ENCODE measurements around the gene CXorf65.
A peak's percentile ranks its signal among the peaks of the same experiment; 100 is the strongest.

CXorf65 gene

DNA sequence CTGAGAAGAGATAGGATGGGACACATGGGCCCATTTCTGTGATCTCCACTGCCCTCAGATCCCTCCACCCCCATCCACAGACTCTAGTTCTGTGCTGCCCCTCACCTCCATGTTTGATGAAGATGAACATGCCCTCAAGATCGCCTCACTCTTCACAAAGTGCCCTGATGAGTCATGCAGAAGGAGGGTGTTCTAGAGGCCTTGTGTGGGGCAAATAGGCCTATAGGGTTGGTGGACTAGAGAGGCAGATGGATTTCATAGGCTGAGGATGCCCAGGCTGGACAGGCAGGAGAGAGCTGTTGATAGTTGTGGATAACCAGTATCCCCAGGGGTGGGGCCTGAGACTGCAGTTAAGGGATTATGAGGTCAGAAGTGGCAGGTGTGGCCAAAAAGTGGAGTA, at the start of gene CXorf65:
Gene CXorf65, minus strand, starts transcription at position 314 of the 400 bp plus-strand sequence. Its CDS starts 184 bp downstream, at position 130.
- no peak for DNase-seq (ENCODE audit: low read depth)

DNA sequence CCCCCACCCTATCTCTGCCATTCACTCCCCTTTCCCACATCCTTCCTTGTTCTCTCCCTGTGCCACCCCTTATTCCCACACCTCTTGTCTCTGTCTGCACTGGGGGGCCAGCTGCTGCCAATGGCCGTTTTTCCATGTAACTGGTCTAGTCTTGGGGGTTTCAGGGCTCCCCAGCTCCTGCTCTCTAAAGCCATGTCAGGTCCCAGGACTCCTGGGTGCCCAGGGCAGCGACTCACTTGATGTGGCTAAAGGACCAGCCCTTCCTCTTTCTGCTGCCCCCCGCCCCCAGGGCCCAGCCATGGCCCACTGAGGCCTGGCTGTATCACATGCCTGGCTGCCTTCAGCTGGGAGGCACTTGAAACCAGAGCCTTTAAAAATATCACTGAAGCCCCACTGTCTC, 48.1 kb upstream of the CXorf65 start:
- no peak for DNase-seq (ENCODE audit: low read depth)

DNA sequence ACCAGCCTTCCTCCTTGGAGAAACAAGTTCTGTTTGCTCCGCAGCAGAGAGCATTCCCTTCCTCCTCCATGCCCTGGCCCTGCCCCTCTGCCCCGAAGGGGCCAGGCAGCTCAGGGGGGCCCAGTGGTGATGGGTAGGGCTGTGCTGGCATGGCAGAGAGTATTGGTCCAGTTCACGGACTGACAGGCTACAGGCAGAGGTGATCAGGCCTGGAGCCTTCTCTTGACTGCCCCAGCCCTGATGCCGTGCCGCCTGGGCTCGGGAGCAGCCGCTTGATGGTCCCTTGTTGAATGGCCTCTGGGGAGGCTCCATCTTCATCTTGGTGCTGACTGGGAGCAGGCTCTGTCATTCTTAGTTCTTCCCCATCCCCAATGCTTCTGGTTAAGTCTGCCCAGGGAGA, 47.7 kb upstream of the CXorf65 start:
- no peak for DNase-seq (ENCODE audit: low read depth)

DNA sequence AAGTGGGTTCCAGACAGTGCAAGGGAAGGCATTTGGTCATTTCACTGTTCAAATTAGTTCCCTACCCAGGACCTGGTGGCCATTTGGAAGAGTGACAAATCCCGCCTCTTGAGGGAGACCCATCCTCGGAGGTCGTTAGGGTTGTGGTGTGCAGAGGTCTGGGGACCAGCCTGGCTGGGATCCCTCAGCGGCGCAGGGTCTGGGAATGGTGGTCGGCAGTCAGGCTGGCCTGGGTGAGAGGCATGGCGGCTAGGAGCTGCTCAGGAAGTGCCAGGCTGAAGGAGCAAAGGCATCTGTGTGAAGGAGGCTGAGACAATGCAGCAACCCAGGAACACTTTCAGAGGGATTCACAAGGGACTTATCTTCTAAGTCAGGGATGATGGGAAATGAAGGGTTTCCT, 44.8 kb upstream of the CXorf65 start:
- DNase-seq (ENCODE audit: low read depth) = no peak

DNA sequence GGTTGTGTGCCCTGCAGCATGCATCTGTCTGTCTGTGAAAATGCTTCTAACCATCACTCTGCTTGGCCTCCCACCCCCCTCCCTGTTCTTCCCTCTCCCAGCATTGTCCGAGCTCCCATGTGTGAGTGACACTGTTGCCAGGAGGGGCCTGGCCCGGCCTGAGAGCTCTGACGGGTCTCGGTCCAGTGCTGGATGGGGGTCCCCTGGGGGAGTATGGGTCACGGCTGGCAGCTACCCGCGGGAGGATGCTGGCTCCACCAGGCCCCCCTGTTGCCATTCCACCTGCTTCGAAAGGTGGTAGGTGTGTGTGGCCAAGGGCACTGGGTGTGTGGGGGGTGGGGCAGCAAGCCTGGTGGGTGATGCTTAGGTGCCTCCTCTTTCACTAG, 41.7 kb upstream of the CXorf65 start:
- no peak for DNase-seq (ENCODE audit: low read depth)

DNA sequence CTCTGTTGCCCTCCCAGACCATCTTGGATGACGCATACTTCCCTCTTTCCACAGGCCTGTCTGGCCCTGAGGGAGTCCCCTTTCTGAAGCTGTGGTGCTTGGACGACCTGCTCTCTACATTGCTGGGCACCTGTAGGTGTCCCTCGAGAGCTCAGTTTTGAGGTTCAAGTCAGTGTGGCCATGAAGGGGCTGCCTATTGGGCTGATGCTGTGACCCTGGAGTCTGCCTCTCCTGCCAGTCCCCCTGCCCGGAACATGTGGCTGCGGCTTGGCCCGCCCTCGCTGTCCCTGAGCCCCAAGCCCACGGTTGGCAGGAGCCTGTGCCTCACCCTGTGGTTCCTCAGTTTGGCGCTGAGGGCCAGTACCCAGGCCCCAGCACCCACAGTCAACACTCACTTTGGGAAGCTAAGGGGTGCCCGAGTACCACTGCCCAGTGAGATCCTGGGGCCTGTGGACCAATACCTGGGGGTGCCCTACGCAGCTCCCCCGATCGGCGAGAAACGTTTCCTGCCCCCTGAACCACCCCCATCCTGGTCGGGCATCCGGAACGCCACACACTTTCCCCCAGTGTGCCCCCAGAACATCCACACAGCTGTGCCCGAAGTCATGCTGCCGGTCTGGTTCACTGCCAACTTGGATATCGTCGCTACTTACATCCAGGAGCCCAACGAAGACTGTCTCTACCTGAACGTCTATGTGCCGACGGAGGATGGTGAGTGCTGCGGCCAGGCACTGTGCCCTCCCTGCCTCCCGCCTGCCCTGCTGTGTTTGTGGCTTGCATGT, 41.1 kb upstream of the CXorf65 start:
- DNase-seq (ENCODE audit: low read depth) = no peak

DNA sequence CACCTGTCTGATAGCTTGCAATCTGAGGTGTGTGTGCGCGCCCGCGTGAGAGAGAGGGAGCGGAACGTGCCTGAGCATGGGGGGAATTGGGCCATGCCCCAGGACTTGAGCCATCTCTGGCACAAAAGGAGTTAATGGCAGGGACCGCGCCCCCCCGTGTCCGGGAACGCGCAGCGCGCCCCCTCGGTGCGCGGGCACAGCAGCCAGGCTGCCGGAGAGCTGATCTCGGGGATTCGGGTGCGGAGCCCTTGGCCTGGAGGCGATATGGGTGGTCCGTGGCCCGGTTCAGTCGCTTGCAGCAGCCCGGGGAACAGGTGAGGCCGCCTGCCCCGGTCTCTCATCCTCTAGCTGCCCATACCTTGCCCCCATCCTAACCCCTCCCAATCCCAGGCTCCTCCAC, 38.1 kb upstream of the CXorf65 start, which contains the start of gene NLGN3:
Gene NLGN3, plus strand, starts transcription at position 191 of the 400 bp plus-strand sequence. CDS start 2,909 bp downstream, outside the sequence.
- DNase-seq (ENCODE audit: low read depth) = no peak

DNA sequence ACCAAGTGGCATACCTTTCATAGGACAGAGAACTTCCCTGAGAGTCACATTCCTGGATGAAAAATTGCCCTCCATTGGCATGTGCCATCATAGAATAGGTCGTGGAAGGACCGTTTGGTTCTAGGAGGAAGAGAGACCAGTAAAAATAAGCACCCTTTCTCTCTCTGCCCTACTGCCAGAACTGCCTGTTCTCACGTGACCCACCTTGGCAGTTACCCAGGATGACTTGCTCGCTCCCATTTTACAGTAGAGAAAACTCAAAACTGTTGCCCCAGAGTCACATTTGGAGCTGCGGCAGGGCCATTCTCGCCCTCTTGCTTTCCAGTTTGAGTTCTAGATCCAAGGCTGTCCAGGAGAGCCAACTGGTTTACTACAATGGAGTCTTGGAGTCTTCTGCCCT, 37.0 kb upstream of the CXorf65 start:
- DNase-seq (ENCODE audit: low read depth) = no peak

DNA sequence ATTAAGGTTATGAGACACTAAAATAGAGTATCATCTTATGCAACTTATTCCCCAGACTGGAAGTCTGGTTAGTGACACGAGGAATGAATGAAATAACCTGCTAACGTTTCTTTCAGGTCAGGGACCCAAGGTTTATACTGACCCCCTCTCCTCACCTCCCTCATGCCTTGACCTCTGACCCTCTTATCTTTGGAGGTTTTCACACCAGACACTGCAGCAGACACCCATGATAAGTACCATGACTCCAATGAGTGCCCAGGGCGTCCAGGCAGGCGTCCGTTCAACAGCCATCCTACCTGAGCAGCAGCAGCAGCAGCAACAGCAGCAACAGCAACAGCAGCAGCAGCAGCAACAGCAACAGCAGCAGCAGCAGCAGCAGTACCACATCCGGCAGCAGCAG, 33.9 kb upstream of the CXorf65 start:
- DNase-seq (ENCODE audit: low read depth) = no peak

DNA sequence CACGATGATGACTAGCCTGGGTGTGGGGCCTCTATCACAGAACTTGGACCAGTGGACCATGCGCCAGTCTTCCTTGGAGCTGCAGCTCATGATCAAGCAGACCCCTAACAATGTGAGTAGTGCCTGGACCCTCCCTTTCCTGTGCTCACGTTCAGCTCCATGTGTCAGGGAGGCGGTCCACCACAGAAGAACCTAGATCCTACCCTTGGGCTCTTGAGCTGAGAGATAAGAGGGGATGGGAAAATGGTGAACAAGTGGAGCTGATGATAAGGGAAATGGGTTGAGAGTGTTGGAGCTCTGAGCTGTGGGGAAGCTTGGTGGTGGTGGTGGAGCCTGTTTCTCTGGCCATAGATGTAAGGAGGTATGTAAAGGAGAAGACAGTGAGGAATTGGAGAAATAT, 25.0 kb upstream of the CXorf65 start:
- DNase-seq (ENCODE audit: low read depth) = no peak

DNA sequence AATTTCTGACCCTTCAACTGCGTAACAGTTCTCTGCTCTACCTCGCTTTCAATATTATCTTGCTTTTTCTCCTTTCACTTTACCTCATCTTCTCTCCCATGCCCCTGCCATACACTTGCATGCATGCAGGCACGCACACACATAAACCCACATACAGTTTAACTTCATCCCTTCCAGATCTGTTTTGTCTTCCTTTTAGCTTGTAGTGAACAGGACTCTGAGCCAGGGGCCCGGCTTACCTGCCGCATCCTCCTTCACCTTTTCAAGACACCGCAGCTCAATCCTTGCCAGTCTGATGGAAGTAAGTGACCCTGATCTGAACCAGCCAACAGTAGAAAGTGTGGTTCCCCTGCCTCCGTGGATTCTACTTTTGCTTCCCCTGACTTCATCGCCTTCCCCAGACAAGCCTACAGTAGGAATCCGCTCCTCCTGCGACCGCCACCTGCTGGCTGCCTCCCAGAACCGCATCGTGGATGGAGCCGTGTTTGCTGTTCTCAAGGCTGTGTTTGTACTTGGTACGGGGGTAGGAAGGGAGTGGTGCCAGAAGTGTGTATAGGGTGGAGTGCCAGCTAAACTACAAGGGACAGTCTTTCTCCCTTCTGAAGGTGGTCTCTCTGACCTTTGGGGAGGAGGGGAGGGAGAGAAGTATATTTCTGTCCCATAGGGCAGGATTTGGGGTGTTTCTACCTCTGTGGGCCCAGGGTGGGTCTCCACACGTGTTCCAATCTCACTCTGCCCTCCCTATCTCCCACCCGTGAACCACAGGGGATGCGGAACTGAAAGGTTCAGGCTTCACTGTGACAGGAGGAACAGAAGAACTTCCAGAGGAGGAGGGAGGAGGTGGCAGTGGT, 22.6 kb upstream of the CXorf65 start:
- DNase-seq (ENCODE audit: low read depth) = peak; percentile 60

DNA sequence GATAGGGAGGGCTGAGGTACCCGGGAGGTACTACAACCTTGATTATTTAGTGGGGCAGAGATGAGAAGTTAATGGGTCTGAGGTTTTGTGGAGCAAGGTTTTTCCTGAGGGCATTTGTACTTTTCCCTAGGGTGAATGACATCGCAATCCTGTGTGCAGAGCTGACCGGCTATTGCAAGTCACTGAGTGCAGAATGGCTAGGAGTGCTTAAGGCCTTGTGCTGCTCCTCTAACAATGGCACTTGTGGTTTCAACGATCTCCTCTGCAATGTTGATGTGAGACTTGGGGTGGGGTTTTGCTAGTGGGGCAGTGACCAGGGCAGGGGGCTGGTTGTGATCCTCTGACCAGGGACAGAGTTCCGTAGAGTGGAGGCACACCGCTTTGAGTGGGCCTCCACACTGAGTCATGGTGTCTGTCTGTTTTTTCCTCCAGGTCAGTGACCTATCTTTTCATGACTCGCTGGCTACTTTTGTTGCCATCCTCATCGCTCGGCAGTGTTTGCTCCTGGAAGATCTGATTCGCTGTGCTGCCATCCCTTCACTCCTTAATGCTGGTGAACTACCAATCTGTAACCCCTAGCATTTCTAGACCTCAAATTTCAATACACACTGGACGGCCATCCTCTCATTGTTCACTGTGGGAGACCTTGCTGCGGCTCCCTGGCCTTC, 21.8 kb upstream of the CXorf65 start:
- no peak for DNase-seq (ENCODE audit: low read depth)

DNA sequence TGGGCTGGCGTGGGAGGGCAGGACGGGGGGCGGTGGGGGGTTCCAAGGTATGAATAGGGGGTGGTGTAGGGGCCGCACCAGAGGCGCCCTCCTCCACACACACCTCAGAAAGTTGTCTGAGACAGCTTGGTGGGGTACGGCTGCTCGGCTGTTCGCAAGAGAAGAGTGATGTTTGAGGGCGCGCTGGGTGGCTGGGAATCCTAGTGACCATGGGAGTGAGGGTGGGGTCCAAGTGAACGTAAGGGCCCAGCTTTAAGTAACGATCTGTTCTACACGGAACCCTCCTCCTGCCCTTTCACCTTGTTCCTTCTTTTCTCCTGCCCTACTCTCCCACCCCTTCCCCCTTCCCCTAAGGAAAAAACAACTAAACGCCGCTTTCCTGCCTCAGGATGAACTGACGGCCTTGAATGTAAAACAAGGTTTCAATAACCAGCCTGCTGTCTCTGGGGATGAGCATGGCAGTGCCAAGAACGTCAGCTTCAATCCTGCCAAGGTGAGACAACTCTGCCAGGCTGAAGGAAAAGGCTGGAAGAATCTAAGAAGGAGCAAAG, 12.5 kb upstream of the CXorf65 start:
- no peak for DNase-seq (ENCODE audit: low read depth)

DNA sequence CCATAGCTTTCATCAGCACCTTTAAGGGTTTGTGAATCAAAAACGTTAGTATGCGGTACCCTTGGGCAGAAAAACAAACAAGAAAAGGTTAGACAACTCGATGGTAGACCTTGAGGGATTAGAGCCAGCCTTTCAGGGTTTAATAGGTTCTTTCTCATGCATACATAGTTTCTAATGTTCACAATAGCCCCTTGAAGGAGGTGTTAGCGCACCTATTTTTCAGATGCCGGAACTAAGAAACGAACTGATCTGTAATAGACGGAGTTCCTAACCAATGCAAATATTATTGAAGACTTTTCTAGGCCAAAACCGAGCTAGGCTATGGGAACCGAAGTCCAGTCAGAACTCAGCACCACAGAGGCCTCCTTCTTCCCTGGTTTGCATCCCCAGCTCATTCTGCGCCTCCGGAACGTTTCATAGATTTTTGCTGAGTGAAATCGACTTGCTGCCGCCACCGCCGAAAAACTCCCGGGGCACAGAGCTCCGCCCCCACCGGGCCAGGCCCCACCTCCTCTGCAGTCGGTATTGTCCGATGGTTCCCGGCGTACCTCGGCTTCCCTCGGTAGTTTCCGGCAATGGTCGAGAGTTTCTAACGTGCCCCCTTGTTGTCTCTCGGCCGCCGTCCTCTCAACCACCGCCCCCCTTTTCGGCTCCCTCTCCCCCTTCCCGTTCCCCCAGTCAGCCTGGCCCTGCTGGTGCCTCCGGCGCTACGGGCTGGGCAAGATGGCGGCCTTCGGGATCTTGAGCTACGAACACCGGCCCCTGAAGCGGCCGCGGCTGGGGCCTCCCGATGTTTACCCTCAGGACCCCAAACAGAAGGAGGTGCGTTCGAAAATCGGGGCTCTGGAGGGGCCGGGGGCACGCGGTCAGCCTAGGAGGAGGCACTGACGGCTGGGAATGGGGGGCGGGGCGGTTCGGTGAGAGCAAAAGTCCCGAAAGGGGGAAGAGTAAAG, 11.8 kb upstream of the CXorf65 start, which contains the start of gene MED12:
Gene MED12, plus strand, starts transcription at position 565 of the 953 bp plus-strand sequence. Its CDS starts 159 bp downstream, at position 724.
- peak; percentile 64 for DNase-seq (ENCODE audit: low read depth)

DNA sequence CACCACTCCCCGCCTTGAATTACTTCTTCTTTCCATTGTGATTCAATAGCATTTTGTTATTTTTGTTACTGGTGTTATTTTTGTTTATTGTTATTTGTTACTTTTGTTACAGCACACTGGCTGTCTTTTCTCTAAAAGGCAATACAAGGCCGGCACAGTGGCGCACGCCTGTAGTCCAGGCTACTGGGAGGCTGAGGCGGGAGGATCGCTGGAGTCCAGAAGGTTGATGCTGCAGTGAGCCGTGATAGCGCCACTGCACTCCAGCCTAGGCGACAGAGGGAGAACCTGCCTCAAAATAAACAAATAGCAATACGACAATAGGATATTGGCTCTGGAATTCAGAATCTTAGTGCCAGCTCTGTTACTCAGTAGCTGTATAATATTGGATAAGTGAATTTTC, 10.8 kb upstream of the CXorf65 start:
- no peak for DNase-seq (ENCODE audit: low read depth)

DNA sequence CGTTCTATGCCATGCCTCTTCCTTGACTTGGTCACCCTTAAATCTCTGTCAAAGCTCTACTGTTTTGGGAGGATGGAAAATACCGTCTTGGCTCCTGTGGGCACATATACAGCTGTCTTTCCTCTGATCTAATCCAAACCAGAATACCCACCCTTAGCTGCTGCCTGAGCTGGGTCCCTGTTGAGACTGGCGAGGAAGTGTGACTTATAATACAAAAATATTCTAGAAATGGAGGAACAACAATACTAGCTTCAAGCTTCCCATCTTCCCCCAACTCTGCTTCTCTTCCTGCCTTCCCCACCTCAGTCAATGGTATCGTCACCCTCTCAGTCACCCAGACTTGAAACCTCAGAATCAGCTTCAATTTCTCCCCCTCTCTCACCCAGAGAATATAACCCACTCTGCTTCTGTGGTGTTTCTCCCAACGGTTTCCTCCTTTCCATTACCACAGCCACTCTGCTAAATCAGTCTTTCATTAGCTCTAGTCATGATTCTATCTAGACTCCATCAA, 5.4 kb upstream of the CXorf65 start:
- no peak for DNase-seq (ENCODE audit: low read depth)

DNA sequence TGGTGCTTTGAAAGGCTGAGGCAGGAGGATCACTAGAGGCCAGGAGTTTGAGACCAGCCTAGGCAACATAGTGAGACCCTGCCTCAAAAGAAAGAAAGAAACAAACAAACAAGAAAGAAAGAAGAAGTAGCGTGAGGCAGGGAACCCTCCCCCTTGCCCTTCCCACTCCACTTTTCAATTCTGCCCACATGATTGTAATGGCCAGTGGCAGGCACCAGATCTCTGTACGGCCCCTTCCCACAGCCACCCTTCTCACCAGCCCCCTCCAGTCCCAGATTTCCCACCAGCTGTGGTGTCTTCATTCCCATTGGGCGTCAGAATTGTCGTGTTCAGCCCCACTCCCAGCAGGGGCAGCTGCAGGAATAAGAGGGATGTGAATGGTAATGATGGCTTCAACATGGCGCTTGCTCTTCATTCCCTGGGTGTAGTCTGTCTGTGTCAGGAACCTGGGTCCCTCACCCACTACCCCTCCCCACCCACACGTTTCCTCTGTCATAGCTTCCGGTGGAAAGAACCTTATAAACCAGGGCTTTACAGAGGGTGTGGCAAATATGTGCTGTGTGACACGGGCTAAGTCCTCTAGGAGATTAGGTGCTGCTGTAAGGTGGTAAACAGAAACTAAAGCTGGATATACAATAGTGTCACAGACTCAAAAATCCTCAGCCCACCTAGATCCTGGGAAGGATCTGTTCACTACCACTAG, 4.8 kb upstream of the CXorf65 start, which contains the start of gene IL2RG:
Gene IL2RG, minus strand, starts transcription at position 437 of the 703 bp plus-strand sequence. Its CDS starts 38 bp downstream, at position 399.
- peak; percentile 65 for DNase-seq (ENCODE audit: low read depth)

DNA sequence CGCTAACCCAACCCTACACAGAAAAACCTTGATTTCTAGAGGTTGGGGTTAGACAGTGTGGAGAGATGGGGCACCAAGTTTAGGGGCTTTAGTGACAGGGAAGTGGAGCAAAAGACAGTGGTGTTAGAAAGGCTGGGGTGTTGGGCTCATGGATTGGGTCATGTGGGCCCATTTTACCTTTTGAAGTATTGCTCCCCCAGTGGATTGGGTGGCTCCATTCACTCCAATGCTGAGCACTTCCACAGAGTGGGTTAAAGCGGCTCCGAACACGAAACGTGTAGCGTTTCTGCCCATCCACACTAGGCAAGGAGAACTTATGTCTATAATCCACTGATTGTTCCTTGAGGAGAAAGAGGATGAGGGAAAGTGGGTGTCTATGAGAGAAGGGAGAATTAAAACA, 2.5 kb upstream of the CXorf65 start:
- no peak for DNase-seq (ENCODE audit: low read depth)

DNA sequence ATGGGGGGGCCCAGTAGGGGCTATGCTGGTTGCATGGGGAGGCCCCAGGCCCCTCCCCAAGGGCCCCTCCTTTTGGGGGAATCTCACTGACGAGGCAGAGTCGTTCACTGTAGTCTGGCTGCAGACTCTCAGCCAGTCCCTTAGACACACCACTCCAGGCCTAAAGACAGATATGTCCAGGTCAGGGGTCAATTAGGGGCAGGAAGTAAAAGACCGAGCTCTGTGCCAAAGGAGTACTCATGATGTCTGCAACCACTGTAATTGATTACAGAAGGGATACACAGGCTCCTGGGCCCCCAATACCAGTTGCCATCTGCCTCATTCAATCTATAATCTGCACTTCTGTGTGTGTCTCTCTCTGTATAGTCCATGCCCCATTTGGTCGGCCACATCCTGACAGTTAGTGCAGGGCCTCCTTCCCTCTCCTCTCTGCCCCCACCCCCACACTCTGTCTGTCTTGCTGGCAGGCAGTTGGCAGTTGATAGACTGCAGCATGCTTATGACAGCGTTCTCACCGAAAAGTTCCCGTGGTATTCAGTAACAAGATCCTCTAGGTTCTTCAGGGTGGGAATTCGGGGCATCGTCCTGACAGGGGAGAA, 1.3 kb upstream of the CXorf65 start:
- peak; percentile 18 for DNase-seq (ENCODE audit: low read depth)

DNA sequence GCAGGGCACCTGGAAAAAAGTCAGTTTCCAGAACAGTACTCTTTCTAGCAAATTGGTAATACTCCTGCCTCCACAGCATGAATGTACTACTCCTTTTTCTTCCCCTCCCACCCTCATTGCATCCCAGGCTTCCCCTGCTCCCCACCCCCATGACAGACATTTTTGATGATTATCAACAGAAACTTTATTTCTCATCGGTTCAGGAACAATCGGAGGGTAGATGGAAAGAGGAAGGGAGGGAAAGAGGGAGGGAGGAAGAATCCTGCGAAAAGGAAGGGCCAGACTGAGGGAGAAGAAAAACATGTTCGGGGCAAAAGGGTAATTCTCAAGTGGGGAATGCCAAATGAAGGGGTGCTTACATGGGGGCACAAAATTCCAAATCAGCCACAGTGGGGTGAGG, 705 bp upstream of the CXorf65 start:
- DNase-seq (ENCODE audit: low read depth) = no peak

All from activated T-helper 1 cell treated with Interleukin-2 at 50 U/mL for 16 hours (primary cell).